D341Med (cell line): Measurements from ENCODE around the gene SH2D1A.

Source experiments
- DNase-seq: peaks from one replicate; pipeline ENCODE4 v3.0.0; 2012; ENCODE audit warnings: low spot score

SH2D1A gene

DNA sequence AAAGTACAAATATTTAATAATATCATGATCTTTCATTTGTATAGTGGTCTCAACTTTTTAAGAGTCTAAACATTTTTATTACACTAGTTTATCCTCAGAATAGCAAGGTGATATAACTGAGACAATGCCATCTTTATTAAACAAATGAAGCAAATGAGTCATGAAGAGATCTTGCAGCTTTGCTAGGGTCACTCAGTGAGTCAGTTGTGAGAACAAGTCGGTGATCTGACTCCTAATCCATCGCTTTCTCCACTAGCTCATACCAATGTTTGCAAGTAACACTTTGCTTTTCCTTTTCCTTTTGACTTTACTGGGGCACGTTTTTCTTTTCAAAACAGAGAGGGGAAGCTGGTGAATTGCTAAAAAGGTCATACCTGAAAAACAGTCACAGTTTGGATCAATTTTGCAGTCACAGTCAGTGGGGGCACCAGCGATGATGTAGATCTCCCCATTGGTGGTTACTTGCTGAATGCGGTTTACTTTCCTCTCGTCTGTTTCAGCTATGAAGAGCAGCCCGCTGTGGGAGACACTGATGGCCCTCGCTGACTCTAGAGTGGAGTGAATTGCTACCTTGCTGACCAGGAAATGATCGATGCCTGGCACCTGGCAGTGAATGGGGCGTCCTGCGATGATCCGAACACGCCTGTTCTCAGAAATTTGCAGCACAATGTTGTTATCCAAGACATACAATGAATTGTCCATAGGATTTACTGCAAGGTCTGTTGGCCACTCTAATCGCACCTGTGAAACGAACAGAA is 75.7 kb downstream of the SH2D1A start:
- no peak for DNase-seq
